Colonic mucosa (tissue), 4 donors: Measurements from ENCODE around the gene MGARP. TPM values are rescaled to one million over a fixed set of nuclear protein-coding genes. Genes with fewer than 3 reads are reported as not detected.
"Not testable (repeated sequence)": the region's sequence is repeated elsewhere in the genome, so short reads cannot be mapped to it uniquely, and the experiment has no call there.

ENCODE experiments used
- DNase-seq: peaks from one replicate; pipeline ENCODE4 v3.0.0-alpha.2; 2020
- H3K27ac ChIP-seq: fragments of 200-600 bp; one replicate; pipeline ENCODE4 v1.8.0; 2021
- H3K27me3 ChIP-seq: fragments of 200-600 bp; one replicate; pipeline ENCODE4 v1.8.0; 2021
- H3K36me3 ChIP-seq: fragments of 200-600 bp; one replicate; pipeline ENCODE4 v1.8.0; 2021
- H3K4me1 ChIP-seq: fragments of 200-600 bp; one replicate; pipeline ENCODE4 v1.8.0; 2021; ENCODE audit warnings: mild to moderate bottlenecking
- H3K4me3 ChIP-seq: fragments of 200-600 bp; one replicate; pipeline ENCODE4 v1.8.0; 2021
- H3K9ac ChIP-seq, 2 donors: one replicate each; pipeline ENCODE4 v1.7.0; 2013; ENCODE audit warnings: control low read depth in 2 of 2, low read depth in 2 of 2, low read length in 2 of 2
- H3K9me3 ChIP-seq: fragments of 200-600 bp; one replicate; pipeline ENCODE4 v1.8.0; 2021
- intact Hi-C: fragments of 100-400 bp; cut with DNase I; formaldehyde crosslinking; loops from one replicate; pipeline ENCODE4 v1.14.1; 2022
- total RNA-seq, 2 donors: library from RNA; stranded (reverse); fragmentation: NEBNext Ultra II Directional in 1 of 2; extraction: Animal tissue kit (Norgen Biotek cat#: 25700) in 1 of 2; gene quantifications; one replicate each; pipeline ENCODE4 v1.2.1, GENCODE V29; 2021
- TF ChIP-seq, protein P1 (sequence below): fragments of 200-600 bp; IDR thresholded peaks from one replicate; pipeline ENCODE4 v1.8.0; 2022; ENCODE audit warnings: antibody characterized with exemption, mild to moderate bottlenecking
- donor health status: healthy.
- donor health status: DM: no; HTN: no; CAD: no.
- donor health status: DM: no; HTN: no; CAD: no.

MGARP gene
- total RNA-seq, 2 donors from 2014 or later = 0.32 TPM; not detected in 1

DNA sequence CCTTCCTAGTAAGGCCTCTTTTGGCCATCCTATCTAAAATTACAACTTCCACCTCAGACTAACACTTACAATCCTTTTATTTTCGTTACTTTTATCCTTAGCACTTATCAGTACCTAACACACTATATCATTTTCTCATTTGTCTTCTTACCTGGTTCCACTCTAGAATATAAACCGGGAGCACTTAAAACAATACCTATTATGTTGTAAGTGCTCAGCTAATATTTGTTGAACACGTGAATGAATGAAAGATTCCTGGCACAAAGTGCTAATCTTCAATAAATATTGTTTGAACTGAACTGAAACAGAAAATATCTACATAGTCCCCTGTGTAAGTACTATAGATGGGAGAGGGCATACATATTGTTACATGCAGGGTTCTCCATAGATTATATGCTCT is 14.4 kb downstream of the MGARP start:
- H3K27ac ChIP-seq = no peak overlapping the region

DNA sequence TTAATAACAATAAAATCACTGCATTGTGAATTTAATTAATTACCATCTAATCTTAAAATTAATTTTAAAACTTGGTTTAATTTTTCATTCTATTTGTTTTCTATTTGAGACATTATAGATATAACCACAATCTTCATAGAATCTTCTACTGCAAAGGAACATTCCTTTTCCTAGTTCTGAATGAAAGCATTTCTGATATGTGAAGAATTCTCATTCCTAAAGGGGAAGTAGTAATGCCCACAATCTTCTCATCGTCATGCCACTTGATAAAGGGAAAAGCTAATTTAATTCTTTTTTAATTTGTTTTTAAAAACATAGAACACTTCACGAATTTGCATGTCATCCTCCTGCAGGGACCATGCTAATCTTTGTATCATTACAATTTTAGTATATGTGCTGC is 23.7 kb downstream of the MGARP start:
- no peaks in the 10 kb centered on the region for H3K4me1 ChIP-seq
- no peak overlapping the region for H3K9ac ChIP-seq
- no peaks in the 10 kb centered on the region for H3K9me3 ChIP-seq
- intact Hi-C loops = no loop called here
- no peak for DNase-seq
- TF ChIP-seq, protein P1, sequence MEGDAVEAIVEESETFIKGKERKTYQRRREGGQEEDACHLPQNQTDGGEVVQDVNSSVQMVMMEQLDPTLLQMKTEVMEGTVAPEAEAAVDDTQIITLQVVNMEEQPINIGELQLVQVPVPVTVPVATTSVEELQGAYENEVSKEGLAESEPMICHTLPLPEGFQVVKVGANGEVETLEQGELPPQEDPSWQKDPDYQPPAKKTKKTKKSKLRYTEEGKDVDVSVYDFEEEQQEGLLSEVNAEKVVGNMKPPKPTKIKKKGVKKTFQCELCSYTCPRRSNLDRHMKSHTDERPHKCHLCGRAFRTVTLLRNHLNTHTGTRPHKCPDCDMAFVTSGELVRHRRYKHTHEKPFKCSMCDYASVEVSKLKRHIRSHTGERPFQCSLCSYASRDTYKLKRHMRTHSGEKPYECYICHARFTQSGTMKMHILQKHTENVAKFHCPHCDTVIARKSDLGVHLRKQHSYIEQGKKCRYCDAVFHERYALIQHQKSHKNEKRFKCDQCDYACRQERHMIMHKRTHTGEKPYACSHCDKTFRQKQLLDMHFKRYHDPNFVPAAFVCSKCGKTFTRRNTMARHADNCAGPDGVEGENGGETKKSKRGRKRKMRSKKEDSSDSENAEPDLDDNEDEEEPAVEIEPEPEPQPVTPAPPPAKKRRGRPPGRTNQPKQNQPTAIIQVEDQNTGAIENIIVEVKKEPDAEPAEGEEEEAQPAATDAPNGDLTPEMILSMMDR = no peak
- no peak overlapping the region for H3K27ac ChIP-seq
- no peaks in the 10 kb centered on the region for H3K27me3 ChIP-seq
- H3K4me3 ChIP-seq = no peak overlapping the region
- H3K36me3 ChIP-seq = no peaks in the 10 kb centered on the region

More for the DNA sequence above, 14.4 kb downstream of the MGARP start:
- Histone ChIP-seq H3K27me3 (no peaks in the 10 kb centered on the region), H3K4me1 (no peaks in the 10 kb centered on the region), H3K9me3 (no peaks in the 10 kb centered on the region), H3K9ac (no peak overlapping the region), H3K36me3 (no peaks in the 10 kb centered on the region), H3K4me3 (no peak overlapping the region)
- TF ChIP-seq, protein P1 = no peak
- DNase-seq = no peak
- intact Hi-C loops = no loop called here

DNA sequence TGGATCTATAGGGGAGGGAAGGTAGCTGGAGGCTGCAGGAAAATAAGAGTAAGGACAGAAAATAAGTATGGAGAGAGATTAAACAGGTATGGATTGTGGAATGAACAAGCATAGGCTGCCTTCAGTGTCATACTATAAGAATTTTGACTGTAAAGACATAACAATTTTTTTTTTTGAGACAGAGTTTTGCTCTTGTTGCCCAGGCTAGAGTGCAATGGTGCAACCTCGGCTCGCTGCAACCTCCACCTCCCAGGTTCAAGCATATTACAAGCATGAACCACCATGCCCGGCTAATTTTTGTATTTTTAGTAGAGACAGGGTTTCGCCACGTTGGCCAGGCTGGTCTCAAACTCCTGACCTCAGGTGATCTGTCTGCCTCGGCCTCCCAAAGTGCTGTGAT is 24.4 kb downstream of the MGARP start:
- H3K9me3 ChIP-seq, H3K27me3 ChIP-seq, H3K4me1 ChIP-seq, DNase-seq, intact Hi-C loops, H3K36me3 ChIP-seq, H3K9ac ChIP-seq, H3K27ac ChIP-seq, H3K4me3 ChIP-seq: not testable (repeated sequence)

DNA sequence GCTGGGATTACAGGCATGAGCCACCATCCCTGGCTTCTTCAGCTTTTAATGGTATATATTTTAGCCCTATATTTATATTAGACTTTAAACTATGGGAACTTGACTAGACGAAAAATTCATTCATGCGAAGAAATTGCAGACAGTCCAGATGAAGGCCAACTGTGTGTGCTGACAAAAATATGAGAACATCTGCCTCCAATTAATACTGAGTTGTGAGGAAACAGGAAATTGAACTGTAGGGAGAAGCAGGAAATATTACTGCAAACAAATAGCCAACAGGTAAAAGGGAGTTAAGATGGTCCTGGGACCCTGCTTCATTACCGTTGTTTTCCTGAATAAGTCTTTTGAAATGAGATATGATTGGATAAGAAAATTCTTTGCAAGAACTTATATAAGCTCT is 26.3 kb downstream of the MGARP start:
- Histone ChIP-seq H3K4me3 (no peak overlapping the region), H3K9ac (no peak overlapping the region), H3K36me3 (no peaks in the 10 kb centered on the region), H3K27me3 (no peaks in the 10 kb centered on the region), H3K4me1 (no peaks in the 10 kb centered on the region), H3K27ac (no peak overlapping the region), H3K9me3 (no peaks in the 10 kb centered on the region)
- intact Hi-C loops = no loop called here
- no peak for DNase-seq
- TF ChIP-seq, protein P1 = no peak

DNA sequence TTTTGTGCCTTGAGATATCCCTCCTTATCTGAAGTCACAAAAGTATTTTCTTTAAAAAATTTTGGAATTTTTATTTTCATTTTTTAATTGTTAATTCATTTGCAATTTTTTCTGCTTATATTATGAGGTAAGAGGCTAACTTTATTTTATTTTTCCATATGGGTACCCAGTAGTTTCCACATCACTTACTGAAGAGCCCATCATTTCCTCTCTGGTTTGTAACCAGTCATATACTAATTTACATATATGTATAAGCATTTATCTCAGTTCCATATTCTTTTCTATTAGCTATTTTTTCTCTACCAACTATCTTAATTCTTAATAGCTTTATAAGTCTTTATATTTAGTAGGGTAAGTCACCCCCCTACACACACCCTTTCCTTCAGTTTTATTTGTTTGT is 27.0 kb downstream of the MGARP start:
- Histone ChIP-seq H3K36me3 (no peaks in the 10 kb centered on the region), H3K4me1 (no peaks in the 10 kb centered on the region), H3K9me3 (no peaks in the 10 kb centered on the region), H3K27ac (no peak overlapping the region), H3K4me3 (no peak overlapping the region), H3K27me3 (no peaks in the 10 kb centered on the region), H3K9ac (no peak overlapping the region)
- intact Hi-C loops = no loop called here
- TF ChIP-seq, protein P1 = no peak
- DNase-seq = no peak

DNA sequence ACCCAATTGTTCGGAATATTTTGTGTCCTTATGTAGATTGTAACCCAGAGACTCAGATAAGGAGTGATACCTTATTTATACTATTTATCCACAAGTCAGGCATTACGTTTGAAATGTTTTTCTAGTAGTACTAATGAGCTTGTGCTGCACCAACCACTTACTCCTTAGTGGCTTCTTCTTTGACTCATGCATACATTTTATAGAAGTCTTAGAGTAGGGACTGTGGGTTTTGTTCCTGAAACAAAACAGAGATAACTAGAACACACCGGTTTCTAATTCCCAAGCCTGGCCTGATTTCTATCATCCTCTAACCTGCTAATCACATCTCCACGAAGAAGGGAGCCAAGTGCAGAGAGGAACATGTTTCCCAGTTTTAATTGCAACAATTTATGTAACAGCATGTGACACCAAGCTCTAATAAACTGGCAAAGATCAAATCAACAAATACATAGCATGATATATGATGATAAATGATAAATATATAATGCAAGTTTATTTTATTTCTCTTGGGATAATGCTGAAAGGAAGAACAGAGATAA is 32.3 kb downstream of the MGARP start:
- no peaks in the 10 kb centered on the region for H3K9me3 ChIP-seq
- DNase-seq = no peak
- TF ChIP-seq, protein P1 = no peak

More for the DNA sequence above, 32.3 kb downstream of the MGARP start:
- Histone ChIP-seq H3K4me1 (no peaks in the 10 kb centered on the region), H3K4me3 (no peak overlapping the region), H3K27ac (no peak overlapping the region), H3K9ac (no peak overlapping the region), H3K36me3 (no peaks in the 10 kb centered on the region), H3K27me3 (no peaks in the 10 kb centered on the region)
- intact Hi-C loops = no loop called here
